ENCODE results near the gene WDR38. TPM values are rescaled to one million over a fixed set of nuclear protein-coding genes. Genes with fewer than 3 reads are reported as not detected.

The WDR38 gene
- total RNA-seq, 2 donors from 2014 or later, result not detected

DNA sequence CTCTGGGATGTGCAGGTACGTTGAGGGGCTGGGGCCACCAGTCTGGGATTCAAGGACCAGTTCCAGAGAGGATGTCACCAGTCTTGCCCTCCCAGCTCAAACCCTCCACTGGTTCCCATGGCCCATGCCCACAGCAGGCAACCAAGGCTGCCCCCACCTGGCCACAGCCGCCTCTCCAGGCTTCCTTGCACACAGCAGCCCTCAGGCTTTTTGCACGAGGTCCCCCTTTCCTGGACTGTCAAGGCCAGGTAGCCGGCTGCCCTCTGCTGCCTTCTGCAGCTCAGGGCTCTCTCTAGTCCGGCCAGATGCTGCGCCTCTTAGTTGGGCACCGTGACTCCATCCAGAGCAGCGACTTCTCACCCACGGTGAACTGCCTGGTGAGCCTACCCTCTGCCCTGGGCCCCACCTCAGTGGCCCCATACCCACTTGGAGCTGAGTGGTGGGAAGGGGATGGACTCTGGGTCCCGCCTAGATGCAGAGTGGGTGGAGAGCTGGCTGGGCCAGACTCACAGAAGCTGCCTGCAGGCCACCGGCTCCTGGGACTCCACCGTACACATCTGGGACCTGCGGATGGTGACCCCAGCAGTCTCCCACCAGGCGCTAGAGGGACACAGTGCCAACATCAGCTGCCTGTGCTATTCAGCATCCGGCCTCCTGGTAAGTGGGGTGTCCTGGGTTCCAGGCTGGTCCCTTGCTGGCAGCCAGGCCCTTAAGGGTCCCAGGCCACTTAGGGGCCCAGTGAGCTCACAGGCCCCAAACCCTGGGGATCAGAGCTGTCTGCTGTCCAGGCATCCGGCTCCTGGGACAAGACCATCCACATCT, 2.9 kb downstream of the WDR38 start:
- Mint-ChIP-seq H3K27me3 (ENCODE audit: low read depth) (peaks cover 5% of the 10 kb centered on the region), H3K27ac (no peak overlapping the region), H3K4me3 (no peak overlapping the region), H3K4me1 (ENCODE audit: low read depth) (peaks cover 48% of the 10 kb centered on the region), H3K9me3 (no peaks in the 10 kb centered on the region), H3K36me3 (ENCODE audit: insufficient read depth in 2 of 2) (peaks cover 10 to 22% of the 10 kb centered on the region in 2 donors)
- DNase-seq (peak in 1 of 2 donors; percentile 43), ATAC-seq (replicated peaks in 1 of 2) (peak in 1 of 2 donors; percentile 5)

DNA sequence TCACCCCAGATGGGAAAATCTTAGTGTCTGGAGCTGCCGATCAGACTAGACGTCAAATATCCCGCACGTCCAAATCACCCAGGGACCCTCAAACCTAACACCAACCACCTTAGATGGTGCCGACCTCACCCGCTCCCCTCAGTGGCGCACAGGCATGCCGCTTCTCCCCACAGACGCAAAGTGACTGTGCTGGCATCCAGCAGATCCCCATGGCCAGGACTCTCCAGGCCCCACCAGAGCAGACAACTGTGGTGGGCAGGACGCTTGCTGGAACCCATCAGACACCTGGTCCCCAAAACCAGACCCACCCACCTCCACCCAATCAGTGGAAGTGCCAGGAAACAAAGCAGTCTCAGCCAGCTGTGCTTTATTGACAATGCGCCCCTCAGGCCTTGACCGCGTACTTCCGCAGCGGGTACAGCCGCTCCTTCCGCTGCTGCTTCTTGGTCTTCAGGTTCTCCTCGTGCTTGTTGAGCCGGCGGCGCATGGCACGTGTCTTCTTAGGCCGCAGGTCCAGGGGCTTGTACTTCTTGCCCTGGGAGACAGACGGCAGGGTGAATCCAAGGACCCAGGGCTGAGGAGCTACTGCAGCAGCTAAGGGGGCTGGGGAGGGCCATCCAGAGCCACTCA, 4.4 kb downstream of the WDR38 start:
- H3K9me3 Mint-ChIP-seq, result no peaks in the 10 kb centered on the region
- H3K27me3 Mint-ChIP-seq (ENCODE audit: low read depth), result no peaks in the 10 kb centered on the region
- DNase-seq (no peak), ATAC-seq (replicated peaks in 1 of 2) (no peak)
- H3K36me3 Mint-ChIP-seq (ENCODE audit: insufficient read depth in 2 of 2), result peaks cover 12 to 24% of the 10 kb centered on the region in 2 donors
- H3K4me3 Mint-ChIP-seq, result no peak overlapping the region
- no peak overlapping the region for H3K27ac Mint-ChIP-seq
- H3K4me1 Mint-ChIP-seq (ENCODE audit: low read depth), result peaks cover 45% of the 10 kb centered on the region

DNA sequence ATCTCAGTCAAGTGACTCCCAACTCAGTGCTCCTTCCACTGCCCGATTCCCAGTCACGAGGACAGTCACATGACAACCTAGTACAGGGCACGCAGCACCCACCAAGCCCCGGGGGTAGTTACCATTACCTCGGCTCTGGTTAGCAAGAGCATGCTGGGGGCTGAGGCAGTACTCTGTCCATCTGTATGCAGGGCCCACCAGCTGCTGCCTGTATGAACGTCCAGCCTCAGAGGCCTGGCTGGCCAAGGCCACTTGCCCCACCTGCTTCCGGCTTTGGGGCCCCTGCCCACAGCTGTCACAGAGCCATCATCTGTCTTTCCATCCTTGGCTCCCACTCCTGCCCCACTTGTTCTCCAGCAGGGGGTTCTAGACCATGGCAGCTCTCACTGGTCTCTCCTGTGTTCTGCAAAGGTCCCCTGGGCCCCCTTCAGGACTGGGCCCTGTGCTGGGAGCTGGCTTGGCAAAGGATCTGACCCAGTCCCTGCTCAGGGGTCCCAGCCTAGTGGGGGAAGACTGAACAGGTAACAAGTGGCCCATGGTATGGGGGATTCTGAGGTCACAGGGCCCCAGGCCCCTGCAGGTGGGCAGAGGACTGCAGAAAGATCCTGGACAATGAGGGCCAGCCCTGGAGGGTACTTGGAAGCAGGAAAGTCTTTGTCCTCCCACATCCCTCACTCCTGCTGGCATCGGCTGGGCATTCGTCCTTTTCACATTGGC, 5.2 kb downstream of the WDR38 start:
- Mint-ChIP-seq H3K36me3 (ENCODE audit: insufficient read depth in 2 of 2) (peaks cover 12 to 24% of the 10 kb centered on the region in 2 donors), H3K9me3 (no peaks in the 10 kb centered on the region), H3K27ac (peak overlapping the region; percentile 33), H3K4me1 (ENCODE audit: low read depth) (peaks cover 42% of the 10 kb centered on the region), H3K4me3 (peak overlapping the region in 1 of 2 donors; percentile 29), H3K27me3 (ENCODE audit: low read depth) (no peaks in the 10 kb centered on the region)
- ATAC-seq (replicated peaks in 1 of 2) (no peak), DNase-seq (no peak)

DNA sequence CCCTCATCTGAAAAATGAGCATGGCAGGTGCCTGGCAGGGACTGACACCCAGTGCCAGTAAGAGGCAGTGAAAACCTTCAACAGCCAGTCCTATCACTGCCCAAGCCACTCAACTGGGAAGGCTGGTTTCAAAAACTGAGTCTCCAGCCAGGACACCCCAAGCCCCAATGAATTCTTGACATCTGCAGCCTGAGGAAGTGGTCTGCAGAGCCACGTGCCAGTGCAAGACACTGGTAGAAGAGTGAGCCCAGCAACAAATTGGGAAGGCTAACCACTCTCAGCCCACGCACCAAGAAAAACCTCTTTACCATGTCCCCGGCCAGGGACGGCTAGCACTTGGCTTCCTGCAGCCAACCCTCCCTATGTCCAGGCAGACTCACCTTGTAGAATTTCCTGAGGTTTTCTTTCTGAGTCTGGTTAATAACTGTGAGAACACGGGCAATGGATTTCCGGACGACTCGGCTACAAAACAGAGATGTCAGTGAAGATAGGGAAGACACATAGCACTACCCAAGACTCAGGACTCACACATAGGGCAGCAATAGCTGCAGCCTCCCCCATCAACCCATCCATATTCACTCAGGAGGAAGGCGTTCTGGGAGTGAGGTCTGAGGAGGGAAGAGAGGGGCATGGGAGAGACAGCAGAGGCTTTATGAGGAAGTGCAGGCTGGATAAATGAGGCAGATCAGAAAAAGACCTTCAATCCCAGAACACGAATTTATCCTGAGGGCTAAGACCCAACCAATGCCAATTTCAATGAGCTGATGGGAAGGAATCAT, 6.7 kb downstream of the WDR38 start:
- DNase-seq (no peak), ATAC-seq (replicated peaks in 1 of 2) (no peak)
- Mint-ChIP-seq H3K4me3 (peak overlapping the region; percentile 92 to 94), H3K4me1 (ENCODE audit: low read depth) (peaks cover 44% of the 10 kb centered on the region), H3K36me3 (ENCODE audit: insufficient read depth in 2 of 2) (peaks cover 12 to 24% of the 10 kb centered on the region in 2 donors), H3K27me3 (ENCODE audit: low read depth) (no peaks in the 10 kb centered on the region), H3K9me3 (no peaks in the 10 kb centered on the region), H3K27ac (peak overlapping the region; percentile 85)

DNA sequence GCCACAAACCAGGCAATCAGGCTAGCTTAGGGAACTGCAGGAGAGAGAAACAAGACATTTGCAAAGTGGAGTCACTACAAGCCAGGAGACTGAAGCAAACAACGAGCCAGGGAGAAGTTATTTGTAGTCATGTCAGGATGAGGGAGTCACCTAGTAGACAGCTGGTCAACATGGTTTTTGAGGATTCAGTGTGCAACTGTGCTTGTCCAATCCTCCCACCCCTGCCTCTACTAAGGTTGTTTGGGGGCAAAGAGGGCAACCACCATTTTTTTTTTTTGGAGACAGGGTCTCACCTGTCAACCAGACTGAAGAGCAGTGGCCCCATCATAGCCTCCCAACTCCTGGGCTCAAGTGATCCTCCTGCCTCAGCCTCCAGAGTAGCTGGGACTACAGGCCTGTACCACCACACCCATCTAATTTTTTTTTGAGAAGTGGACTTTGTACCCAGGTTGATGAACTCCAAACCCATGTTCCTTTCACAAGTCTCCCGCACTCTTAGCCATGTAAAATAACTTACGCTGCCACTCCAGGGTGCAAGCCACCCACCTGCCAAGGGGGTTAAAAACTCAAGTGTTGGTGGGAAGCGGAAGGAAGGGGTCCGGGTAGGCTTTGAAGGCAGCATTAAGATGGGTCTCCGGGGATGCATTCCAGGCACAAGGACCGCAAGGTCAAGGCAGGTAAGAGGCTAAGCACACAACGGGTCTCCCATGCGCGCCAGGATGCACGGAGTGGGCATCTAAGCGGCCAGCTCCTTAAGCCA, 7.5 kb downstream of the WDR38 start:
- DNase-seq (no peak), ATAC-seq (replicated peaks in 1 of 2) (no peak)
- H3K36me3 Mint-ChIP-seq (ENCODE audit: insufficient read depth in 2 of 2), result peaks cover 12 to 24% of the 10 kb centered on the region in 2 donors
- peak overlapping the region; percentile 92 to 94 for H3K4me3 Mint-ChIP-seq
- H3K27me3 Mint-ChIP-seq (ENCODE audit: low read depth), result no peaks in the 10 kb centered on the region
- no peaks in the 10 kb centered on the region for H3K9me3 Mint-ChIP-seq
- peaks cover 41% of the 10 kb centered on the region for H3K4me1 Mint-ChIP-seq (ENCODE audit: low read depth)
- H3K27ac Mint-ChIP-seq, result peak overlapping the region; percentile 87

DNA sequence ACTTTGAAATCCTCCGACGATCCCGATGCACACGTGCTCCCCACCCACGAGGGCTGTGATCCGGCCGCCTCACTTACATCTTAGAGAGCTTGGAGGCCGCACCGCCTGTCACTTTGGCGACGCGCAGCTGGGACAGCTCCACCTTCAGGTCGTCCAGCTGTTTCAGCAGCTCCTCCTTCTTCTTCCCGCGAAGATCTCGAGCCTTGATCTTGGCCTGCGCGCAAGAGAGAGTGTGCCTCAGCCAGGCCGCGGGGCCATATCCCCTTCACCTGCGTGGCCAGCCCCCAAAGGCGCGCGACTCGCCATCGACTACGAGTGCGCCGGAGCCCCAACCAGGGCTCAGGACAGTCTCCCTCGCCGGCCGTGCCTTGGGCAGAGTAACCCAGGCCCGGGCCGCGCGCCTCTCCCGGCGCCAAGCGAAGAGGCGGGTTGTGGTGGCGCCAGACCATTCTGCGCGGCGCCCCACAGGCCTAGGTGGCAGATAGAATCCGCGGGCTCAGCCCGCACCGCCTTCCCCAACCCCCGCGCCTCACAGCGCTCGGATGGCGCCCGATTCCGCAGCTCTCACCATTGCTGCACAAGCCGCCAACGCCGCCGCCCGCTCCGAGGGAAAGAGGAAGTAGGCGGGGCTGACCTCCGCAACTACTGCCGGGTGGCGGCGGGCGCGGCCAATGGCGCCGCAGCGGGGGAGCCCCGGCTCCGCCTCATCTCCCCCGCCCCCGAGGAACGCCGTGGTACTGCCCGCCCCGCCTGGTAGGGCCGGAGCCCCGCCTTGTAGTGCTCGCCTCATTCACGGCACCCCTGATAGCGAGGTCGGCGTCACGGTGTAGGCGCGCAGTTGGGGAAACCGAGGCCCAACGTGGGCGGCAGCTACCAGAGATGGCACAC, 8.3 kb downstream of the WDR38 start, which contains the start of the genes ARPC5L and RPL35:
Gene ARPC5L, plus strand, starts transcription at position 789 of the 888 bp plus-strand sequence. CDS start 7,161 bp downstream, outside the sequence.
Gene RPL35, minus strand, starts transcription at position 616 of the 888 bp plus-strand sequence. Its CDS starts 45 bp downstream, at position 571.
- peak; percentile 98 for DNase-seq
- Mint-ChIP-seq H3K9me3 (no peaks in the 10 kb centered on the region), H3K27me3 (ENCODE audit: low read depth) (no peaks in the 10 kb centered on the region), H3K27ac (peak within 1 kb of the TSS; percentile 87), H3K36me3 (ENCODE audit: insufficient read depth in 2 of 2) (peaks cover 12 to 24% of the 10 kb centered on the region in 2 donors), H3K4me1 (ENCODE audit: low read depth) (peaks cover 42% of the 10 kb centered on the region), H3K4me3 (peak within 1 kb of the TSS; percentile 92 to 94)
- peak; percentile 96 for ATAC-seq (replicated peaks in 1 of 2)

DNA sequence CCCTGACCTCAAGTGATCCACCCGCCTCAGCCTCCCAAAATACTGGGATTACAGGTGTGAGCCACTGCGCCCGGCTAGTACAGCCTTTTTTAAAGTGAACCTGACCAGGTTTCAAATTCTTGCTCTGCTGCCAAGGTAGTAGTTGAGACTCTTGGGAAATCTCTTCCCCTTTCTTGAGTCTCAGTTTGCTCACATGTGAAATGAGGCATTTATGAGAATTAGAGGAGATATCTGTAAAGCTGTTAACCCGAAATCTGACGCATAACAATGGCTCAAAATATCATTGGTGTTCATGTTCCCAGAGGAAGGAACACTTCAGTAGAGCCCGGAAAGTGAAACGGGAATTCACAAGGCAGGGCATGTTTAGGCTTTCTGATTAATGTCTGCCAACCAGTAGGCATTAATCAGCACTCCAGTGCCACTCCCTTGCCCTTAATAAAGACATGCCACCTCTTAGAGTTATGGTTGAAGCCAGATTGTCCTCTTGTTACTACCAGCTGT, 10.2 kb downstream of the WDR38 start:
- H3K9me3 Mint-ChIP-seq, result no peaks in the 10 kb centered on the region
- ATAC-seq (replicated peaks in 1 of 2) (no peak), DNase-seq (no peak)
- peak overlapping the region; percentile 37 to 55 for H3K4me3 Mint-ChIP-seq
- H3K27ac Mint-ChIP-seq, result no peak overlapping the region
- H3K36me3 Mint-ChIP-seq (ENCODE audit: insufficient read depth in 2 of 2), result peaks cover 12 to 22% of the 10 kb centered on the region in 2 donors
- H3K27me3 Mint-ChIP-seq (ENCODE audit: low read depth), result no peaks in the 10 kb centered on the region
- H3K4me1 Mint-ChIP-seq (ENCODE audit: low read depth), result peaks cover 45% of the 10 kb centered on the region

DNA sequence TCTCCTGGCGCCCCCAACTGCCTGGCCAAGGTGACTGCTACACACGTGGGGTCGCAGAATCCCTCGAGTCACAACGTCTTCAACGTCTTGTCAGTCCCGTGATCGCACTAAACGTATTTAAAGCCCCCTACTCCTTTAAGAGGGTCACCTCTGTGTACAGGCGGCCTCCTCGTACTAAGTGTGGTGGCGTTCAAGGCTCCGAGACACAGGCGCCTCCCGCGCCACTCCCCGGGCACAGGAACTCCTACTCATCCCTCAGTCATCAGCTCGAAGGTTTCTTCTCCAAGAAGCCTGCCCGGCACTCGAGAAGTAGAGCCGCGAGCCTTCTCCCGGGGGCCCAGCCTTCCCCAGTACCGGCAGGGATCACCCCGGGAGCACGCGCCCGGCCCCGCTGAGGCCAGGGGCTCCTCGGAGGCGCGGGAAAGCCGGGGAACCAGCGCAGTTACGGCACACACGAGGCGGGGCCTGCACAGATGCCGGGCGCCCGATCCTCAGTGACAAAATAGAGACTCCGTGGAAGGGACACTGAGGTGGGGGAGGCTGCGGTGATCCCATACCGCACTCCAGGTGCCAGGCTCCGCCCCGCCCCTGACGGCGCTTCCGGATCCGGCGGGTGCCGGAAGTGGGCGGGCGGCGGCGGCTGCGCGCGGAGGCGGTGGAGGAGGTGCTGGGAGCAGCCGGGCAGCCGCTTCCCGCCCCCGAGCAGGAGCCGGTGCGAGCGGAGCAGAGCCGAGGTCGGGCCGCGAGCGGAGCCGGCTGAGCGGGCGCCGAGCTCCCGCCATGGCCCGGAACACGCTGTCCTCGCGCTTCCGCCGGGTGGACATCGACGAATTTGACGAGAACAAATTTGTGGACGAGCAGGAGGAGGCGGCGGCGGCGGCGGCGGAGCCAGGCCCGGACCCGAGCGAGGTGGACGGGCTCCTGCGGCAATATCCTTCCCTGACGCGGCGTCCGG, 15.5 kb downstream of the WDR38 start:
- Mint-ChIP-seq H3K4me1 (ENCODE audit: low read depth) (peaks cover 55% of the 10 kb centered on the region), H3K4me3 (peak overlapping the region; percentile 98), H3K27ac (peak overlapping the region; percentile 99), H3K9me3 (no peaks in the 10 kb centered on the region), H3K36me3 (ENCODE audit: insufficient read depth in 2 of 2) (peaks cover 27 to 40% of the 10 kb centered on the region in 2 donors), H3K27me3 (ENCODE audit: low read depth) (no peaks in the 10 kb centered on the region)
- ATAC-seq (replicated peaks in 1 of 2) (peak; percentile 70 to 72), DNase-seq (peak; percentile 96 to 97)

DNA sequence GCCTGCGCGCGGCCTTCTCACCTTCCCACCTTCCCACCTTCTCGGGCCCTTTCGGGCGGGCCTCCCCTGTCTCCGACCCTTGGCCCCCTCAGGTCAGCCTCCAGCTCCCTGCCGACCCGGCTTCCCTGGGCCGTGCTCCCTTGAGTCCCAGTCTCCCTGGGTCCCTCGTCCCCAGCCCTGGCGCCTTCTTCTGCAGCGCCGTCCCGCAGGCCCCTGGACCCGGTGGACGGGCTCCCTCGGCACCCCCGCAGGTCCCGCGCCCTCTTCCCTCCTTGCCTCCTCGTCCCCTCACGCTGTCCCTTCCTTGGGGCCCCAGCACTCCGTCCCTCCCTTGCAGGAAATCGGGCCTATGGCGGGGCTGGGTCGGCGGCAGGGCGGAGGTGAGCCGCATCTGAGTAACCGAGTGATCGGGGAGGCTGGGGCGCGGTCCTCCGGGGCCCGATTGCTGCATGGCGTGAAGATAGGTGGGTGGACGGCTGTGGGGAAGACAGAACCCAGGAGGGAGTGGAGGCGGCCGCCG, 16.3 kb downstream of the WDR38 start:
- Mint-ChIP-seq H3K4me1 (ENCODE audit: low read depth) (peaks cover 58% of the 10 kb centered on the region), H3K27ac (peak overlapping the region; percentile 99), H3K9me3 (no peaks in the 10 kb centered on the region), H3K36me3 (ENCODE audit: insufficient read depth in 2 of 2) (peaks cover 27 to 44% of the 10 kb centered on the region in 2 donors), H3K27me3 (ENCODE audit: low read depth) (no peaks in the 10 kb centered on the region), H3K4me3 (peak overlapping the region; percentile 98)
- DNase-seq, result peak in 1 of 2 donors; percentile 66
- ATAC-seq (replicated peaks in 1 of 2), result peak; percentile 12 to 25

DNA sequence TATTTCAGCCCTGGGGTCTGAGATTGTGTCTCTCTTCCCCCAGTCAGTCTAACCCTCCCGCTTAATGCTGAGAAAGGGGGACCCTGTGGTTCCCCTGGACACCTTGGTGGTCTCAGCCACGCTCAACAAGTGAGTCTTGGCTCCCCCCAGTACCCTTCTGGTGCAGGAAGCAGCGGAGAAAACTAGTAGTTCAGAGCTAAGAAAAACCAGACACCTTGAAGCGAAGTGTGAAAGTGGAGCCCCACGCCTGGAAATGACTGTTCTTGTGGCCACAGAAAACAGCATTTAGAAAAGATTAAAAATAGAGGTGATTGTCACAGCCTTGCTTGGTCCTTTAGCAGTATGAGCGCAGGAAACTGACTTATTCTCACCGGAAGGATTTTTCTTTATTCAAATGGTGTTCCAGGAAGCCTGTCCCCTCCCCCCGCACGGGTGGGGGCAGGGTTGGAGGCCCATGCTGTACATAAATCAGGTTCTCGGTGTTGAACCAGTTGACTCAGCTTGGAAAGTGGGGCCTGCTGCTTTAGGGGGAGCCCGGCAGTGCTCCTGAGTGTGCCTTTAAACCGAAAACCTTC, 16.8 kb downstream of the WDR38 start:
- DNase-seq (peak; percentile 92 to 95), ATAC-seq (replicated peaks in 1 of 2) (peak; percentile 71 to 73)
- H3K9me3 Mint-ChIP-seq, result no peaks in the 10 kb centered on the region
- peaks cover 63% of the 10 kb centered on the region for H3K4me1 Mint-ChIP-seq (ENCODE audit: low read depth)
- peak overlapping the region; percentile 98 for H3K4me3 Mint-ChIP-seq
- no peaks in the 10 kb centered on the region for H3K27me3 Mint-ChIP-seq (ENCODE audit: low read depth)
- H3K36me3 Mint-ChIP-seq (ENCODE audit: insufficient read depth in 2 of 2), result peaks cover 27 to 49% of the 10 kb centered on the region in 2 donors
- H3K27ac Mint-ChIP-seq, result peak overlapping the region; percentile 99

Data from activated T-cell treated with anti-CD3 and anti-CD28 coated beads, Interleukin-2, amount 50 U/mL, for 72 hours (primary cell).